HG02759 (cell line): ENCODE measurements around the gene ADORA2A.

Experiments
- ATAC-seq: cut with Tn5 transposase; IDR thresholded peaks from one replicate; pipeline ENCODE4 v1.9.1; 2021; ENCODE audit warnings: mild to moderate bottlenecking, moderate library complexity; ENCODE audit not compliant: unreplicated experiment

The ADORA2A gene

DNA sequence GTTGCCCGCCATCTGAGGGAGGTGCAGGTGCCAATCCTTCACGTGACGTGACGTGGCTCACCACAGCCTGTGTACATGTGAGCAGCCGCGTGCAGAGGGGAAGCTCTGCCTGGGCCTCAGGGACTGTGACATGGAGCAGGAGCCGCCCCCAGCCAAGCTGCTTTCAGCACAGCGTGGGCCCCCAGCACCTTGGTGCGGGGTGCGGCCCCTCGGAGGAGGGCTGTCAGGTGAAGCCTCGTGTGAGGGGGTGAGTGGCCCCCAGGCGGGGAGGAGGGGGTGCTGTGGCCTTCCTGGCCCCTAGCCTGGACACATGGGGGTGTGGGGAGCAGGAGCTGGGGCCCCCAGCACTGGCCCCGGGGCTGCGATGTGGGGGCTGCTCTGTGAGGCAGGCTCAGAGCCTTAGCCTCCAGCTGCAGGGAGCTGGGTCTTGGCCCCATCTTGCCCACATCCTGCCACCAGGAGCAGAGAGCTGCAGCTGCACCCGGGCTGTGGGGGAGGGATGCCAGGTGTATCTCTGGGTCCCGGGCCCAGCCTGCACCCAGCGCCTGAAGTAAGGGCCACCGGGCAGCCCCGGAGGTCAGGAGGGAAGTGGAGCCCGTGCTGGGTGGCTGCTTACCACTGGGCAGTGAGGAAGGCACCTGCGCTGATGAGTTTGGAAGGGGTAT is at the start of gene ADORA2A:
Gene ADORA2A, plus strand, starts transcription at position 100 of the 665 bp plus-strand sequence. CDS start 5,806 bp downstream, outside the sequence.
- ATAC-seq, result peak; percentile 63

DNA sequence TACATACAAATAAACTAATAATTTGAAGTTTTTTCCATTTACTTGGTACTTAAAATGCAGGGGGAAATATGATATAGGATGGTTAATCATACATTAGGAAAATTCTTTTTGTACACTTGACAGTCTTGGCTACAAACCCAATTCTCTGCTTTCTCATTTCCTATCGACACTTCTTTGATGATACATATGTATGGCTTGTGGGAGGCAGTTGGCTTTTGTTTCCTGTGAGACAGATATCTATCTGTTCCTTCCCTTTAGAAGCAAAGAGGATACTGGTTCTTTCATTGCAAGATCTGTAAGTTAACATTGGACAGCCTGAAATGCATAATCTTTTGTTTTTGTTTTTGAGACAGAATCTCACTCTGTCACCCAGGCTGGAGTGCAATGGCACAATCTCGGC is 47.9 kb upstream of the ADORA2A start:
- no peak for ATAC-seq

DNA sequence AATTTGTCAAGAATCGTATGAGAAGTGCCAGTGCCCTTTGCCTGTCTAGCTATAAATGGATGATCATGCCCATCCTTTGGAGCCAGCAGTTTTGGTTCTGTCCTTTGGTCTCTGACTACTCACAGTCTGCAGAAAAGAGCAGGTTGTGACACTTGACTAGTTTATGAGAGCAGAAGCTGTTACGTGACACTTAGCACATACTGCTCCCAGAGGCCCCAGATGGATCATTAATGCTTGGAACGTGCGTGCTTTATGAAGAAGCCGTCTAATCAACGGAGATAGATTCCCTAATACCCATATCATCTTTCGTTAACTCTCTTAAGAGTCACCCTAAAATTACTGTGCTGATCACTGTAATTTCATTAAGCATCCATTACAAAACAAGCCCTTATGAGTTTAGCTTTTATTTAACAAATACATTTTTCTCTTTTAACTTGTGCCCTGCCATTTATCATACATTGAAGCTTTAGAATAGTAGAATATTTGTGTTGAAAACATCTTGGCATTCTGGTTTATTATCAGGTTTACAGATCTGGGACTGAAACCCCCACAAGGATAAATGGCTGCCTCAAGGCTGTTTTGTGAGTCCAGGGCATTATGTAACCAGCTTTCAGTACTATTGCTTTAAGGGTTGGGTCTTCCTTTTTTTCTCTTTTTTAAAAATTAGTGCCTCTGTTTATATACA is 47.0 kb upstream of the ADORA2A start:
- ATAC-seq, result no peak

DNA sequence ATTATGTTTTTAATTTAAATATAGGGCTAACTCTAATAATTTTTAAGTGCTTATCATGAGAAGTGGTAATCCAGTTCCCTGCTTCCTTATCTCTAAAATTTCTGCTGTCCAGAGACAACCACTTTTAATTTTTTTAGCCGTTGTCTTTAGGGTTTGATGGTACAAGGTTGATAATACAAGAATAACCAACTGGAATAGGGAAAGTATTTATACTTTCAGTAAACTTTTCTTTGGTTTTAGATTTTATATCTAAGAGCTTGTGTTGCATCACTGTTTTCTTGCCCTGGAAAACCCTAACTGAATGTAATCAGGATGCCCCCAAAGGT is 46.5 kb upstream of the ADORA2A start:
- ATAC-seq, result no peak

- ATAC-seq, result no peak
Observed at GRCh38 chr22:24383061-24383460, 44.3 kb upstream of the ADORA2A start.

DNA sequence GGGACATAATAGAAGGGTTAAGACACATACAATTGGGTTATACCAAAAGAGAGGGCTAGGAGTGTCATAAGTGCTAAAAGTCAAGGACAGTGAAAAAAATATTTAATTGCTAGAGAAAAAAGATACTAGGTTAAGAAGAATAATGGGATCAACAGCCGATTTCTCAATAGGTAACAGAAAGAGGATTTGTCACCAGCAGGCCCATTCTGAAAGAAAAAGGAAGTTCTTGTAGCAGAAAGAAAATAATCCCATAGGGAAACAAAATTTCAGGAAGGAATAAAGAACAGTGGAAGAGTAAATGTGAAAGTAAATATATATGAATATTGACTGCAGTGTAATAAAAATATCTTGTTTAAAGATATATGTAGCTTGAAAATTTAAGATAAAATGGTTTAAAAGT is 43.3 kb upstream of the ADORA2A start:
- no peak for ATAC-seq

GRCh38 chr22:24386937-24387471 is 40.4 kb upstream of the ADORA2A start:
- ATAC-seq, result no peak

- ATAC-seq, result no peak
Observed at GRCh38 chr22:24389680-24390079, 37.7 kb upstream of the ADORA2A start.

DNA sequence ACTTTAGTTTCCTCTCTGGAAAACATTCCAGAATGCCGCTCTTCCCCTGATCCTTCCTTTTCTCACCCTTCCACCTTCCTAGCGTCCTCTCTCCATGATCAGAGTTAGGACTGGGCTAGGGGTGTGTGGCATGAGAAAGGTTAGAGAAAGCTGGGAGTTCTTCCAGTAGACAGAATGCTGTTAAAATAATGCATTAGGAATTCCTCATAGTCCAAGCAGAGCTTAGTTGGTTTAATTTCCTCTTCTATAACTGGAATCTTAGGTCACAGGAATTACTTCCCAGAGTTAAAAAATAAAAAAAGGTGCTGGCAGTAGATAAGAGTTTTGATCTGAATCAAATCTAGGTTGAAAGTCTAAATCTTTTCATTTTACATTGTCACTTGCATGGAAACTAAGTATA is 37.2 kb upstream of the ADORA2A start:
- ATAC-seq, result no peak

DNA sequence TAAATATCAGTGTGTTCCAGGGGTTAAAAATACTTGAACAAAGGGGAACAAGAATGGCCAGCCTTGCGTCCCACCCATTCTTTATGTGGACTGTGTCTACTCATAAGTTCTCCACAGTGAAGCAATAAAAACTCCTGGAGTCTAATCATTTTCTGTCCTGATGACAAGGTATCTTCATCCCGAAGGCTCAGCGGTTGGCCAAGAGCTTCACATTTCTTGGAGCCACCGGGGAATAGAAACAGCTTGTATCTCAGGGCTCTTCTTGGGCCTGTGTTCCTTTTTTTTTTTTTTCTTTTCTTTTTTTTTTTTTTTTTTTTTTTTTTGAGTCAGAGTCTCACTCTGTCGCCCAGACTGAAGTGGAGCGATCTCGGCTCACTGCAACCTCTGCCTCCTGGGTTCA is 36.8 kb upstream of the ADORA2A start:
- no peak for ATAC-seq

DNA sequence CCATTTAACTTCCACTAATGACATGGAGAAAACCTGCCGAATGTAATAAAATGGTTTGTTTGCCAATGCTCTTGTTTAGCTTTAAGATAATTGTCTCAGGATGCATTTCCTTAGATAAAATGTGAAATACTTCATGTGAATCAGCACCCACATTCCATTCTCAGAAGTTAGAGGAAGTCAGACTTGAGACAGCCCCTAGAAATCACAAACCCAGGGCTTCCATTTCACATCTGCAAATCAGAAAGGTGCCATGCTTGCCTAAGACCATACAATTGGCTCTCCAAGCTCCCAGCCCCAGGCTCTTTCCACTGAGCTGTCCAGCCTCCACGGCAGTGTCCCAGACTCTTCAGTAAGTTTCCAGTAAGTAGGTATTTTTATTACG is 35.6 kb upstream of the ADORA2A start:
- no peak for ATAC-seq

GRCh38 chr22:24392218-24392931 is 35.0 kb upstream of the ADORA2A start:
- no peak for ATAC-seq

GRCh38 chr22:24393012-24393559 is 34.3 kb upstream of the ADORA2A start:
- no peak for ATAC-seq

- ATAC-seq, result no peak
Observed at GRCh38 chr22:24393848-24394247, 33.6 kb upstream of the ADORA2A start.

DNA sequence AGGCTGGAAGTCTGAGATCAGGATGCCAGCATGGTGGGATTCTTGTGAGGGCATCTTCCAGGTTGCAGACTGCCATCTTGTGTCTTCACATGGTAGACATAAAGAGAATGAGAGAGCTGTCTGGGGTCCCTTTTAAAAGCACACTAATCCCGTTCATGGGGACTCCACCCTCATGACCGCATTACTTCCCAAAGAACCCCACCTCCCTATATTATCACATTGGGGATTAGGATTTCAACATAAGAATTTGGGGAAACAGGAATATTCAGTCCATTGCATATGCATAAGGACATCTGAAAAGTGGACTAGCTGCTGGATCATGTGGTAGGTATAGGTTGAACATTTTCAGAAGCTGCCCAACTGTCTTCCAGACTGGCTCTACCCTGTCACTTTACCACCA is 33.1 kb upstream of the ADORA2A start:
- ATAC-seq, result no peak

- ATAC-seq, result no peak
Observed at GRCh38 chr22:24398409-24398808, 29.0 kb upstream of the ADORA2A start.

GRCh38 chr22:24400034-24400725 is 27.2 kb upstream of the ADORA2A start:
- peak; percentile 8 for ATAC-seq

GRCh38 chr22:24400726-24401596 is 26.4 kb upstream of the ADORA2A start:
- peak; percentile 41 for ATAC-seq

DNA sequence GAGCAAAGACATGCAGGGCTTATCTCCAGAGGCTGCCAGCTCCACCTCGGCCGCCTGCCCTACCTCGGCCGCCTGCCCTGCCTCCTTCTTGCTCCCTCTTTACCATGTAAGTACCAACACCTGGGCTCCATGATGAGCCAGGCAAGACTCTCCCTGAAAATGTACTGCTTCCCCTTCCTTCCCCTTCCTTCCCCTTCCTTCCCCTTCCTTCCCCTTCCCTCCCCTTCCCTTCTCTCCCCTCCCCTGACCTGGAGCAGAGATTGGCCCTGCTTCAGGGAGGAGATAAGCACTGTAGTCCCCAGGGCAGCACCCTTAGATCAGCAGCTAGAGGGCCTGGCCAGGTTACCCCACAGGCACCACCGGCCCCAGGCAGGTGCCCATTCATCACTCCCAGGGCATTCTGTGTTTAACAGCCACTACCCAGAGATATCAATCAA is 25.4 kb upstream of the ADORA2A start:
- no peak for ATAC-seq
